Large intestine (tissue), 3 donors: ENCODE results near the gene SFXN4. TPM values are rescaled to one million over a fixed set of nuclear protein-coding genes. Genes with fewer than 3 reads are reported as not detected.
"Not testable (repeated sequence)": the region's sequence is repeated elsewhere in the genome, so short reads cannot be mapped to it uniquely, and the experiment has no call there.

ENCODE experiments used
- DNase-seq, 2 donors: peaks; one replicate each; pipeline versions ENCODE4 v3.0.0 to v3.0.0-alpha.2; 2013
- H3K27ac ChIP-seq: one replicate; pipeline ENCODE4 v1.5.1; 2013; ENCODE audit warnings: low read length
- H3K27me3 ChIP-seq: 2 replicates; pipeline ENCODE4 v1.6.1; 2013; ENCODE audit warnings: low read length; ENCODE audit not compliant: control insufficient read depth, insufficient read depth
- H3K36me3 ChIP-seq: 2 replicates; pipeline ENCODE4 v1.6.1; 2013; ENCODE audit warnings: low read length; ENCODE audit not compliant: control insufficient read depth, insufficient read depth
- H3K4me1 ChIP-seq: one replicate; pipeline ENCODE4 v1.6.1; 2013; ENCODE audit warnings: low read length; ENCODE audit not compliant: control insufficient read depth, insufficient read depth
- H3K4me3 ChIP-seq: one replicate; pipeline ENCODE4 v1.5.1; 2013; ENCODE audit warnings: low read length
- H3K9me3 ChIP-seq: one replicate; pipeline ENCODE4 v1.6.1; 2013; ENCODE audit warnings: mild to moderate bottlenecking, low read depth, low read length, moderate library complexity; ENCODE audit not compliant: control insufficient read depth
- WGBS: methylation state at CpG from one replicate; pipeline ENCODE4 v1.1.5; 2013; ENCODE audit warnings: low lambda C conversion rate; ENCODE audit not compliant: insufficient coverage; 5-methylcytosine and 5-hydroxymethylcytosine counted together
- polyA plus RNA-seq: library from polyadenylated mRNA; unstranded; fragments of 120-200 nt; gene quantifications from one replicate; pipeline ENCODE4 v1.2.1, GENCODE V29; 2013

The SFXN4 gene
- polyA plus RNA-seq, 1 donor, result 39.1 TPM

- 70% methylated on average over 5 of the region's 8 CpGs for WGBS
- Histone ChIP-seq H3K27ac (no peak overlapping the region), H3K36me3 (peaks cover 44% of the 10 kb centered on the region), H3K4me1 (peaks cover 2% of the 10 kb centered on the region), H3K4me3 (no peak overlapping the region), H3K27me3 (no peaks in the 10 kb centered on the region), H3K9me3 (no peaks in the 10 kb centered on the region)
- DNase-seq, result no peak
Measured at GRCh38 chr10:119167041-119167440, 1.5 kb upstream of the SFXN4 start.

- H3K36me3 ChIP-seq, result peaks cover 44% of the 10 kb centered on the region
- 48% methylated on average over 3 of the region's 8 CpGs for WGBS
- H3K4me3 ChIP-seq, result no peak overlapping the region
- no peaks in the 10 kb centered on the region for H3K9me3 ChIP-seq
- no peak for DNase-seq
- H3K4me1 ChIP-seq, result peaks cover 2% of the 10 kb centered on the region
- no peaks in the 10 kb centered on the region for H3K27me3 ChIP-seq
- no peak overlapping the region for H3K27ac ChIP-seq
Measured at GRCh38 chr10:119166564-119166963, 1.1 kb upstream of the SFXN4 start.

- Histone ChIP-seq H3K27ac (peak overlapping the region; percentile 83), H3K27me3 (no peaks in the 10 kb centered on the region), H3K4me1 (peaks cover 2% of the 10 kb centered on the region), H3K36me3 (peaks cover 42% of the 10 kb centered on the region), H3K4me3 (peak overlapping the region; percentile 96), H3K9me3 (no peaks in the 10 kb centered on the region)
- WGBS, result no CpG with 5 or more reads among the region's 7 CpGs
- no peak for DNase-seq
Measured at GRCh38 chr10:119166118-119166500, 595 bp upstream of the SFXN4 start.

- Histone ChIP-seq H3K9me3 (no peaks in the 10 kb centered on the region), H3K36me3 (peaks cover 38% of the 10 kb centered on the region), H3K4me1 (peaks cover 2% of the 10 kb centered on the region), H3K27me3 (no peaks in the 10 kb centered on the region), H3K4me3 (no peak overlapping the region), H3K27ac (no peak overlapping the region)
- DNase-seq, result no peak
- WGBS, result 92% methylated on average over 4 of the region's 5 CpGs
Measured at GRCh38 chr10:119162452-119163092, 2.9 kb downstream of the SFXN4 start.

- no peak overlapping the region for H3K4me3 ChIP-seq
- WGBS, result 71% methylated on average over 1 of the region's 11 CpGs
- peaks cover 2% of the 10 kb centered on the region for H3K4me1 ChIP-seq
- no peak for DNase-seq
- no peak overlapping the region for H3K27ac ChIP-seq
- no peaks in the 10 kb centered on the region for H3K9me3 ChIP-seq
- H3K27me3 ChIP-seq, result no peaks in the 10 kb centered on the region
- H3K36me3 ChIP-seq, result peaks cover 36% of the 10 kb centered on the region
Measured at GRCh38 chr10:119161680-119162451, 3.6 kb downstream of the SFXN4 start.

GRCh38 chr10:119159332-119159731, 6.2 kb downstream of the SFXN4 start:
- H3K4me3 ChIP-seq, result no peak overlapping the region
- WGBS, result no CpG with 5 or more reads among the region's 8 CpGs
- no peak overlapping the region for H3K27ac ChIP-seq
- peaks cover 59% of the 10 kb centered on the region for H3K36me3 ChIP-seq
- no peaks in the 10 kb centered on the region for H3K4me1 ChIP-seq
- no peaks in the 10 kb centered on the region for H3K27me3 ChIP-seq
- no peak for DNase-seq
- no peaks in the 10 kb centered on the region for H3K9me3 ChIP-seq

GRCh38 chr10:119153661-119154060, 11.9 kb downstream of the SFXN4 start:
- H3K36me3 ChIP-seq, result peaks cover 69% of the 10 kb centered on the region
- no peak overlapping the region for H3K27ac ChIP-seq
- WGBS, result no CpG with 5 or more reads among the region's 12 CpGs

GRCh38 chr10:119153041-119153440, 12.5 kb downstream of the SFXN4 start:
- Histone ChIP-seq H3K4me1 (no peaks in the 10 kb centered on the region), H3K9me3 (no peaks in the 10 kb centered on the region), H3K27me3 (no peaks in the 10 kb centered on the region), H3K27ac (no peak overlapping the region), H3K4me3 (no peak overlapping the region), H3K36me3 (peaks cover 72% of the 10 kb centered on the region)
- no peak for DNase-seq
- WGBS, result 100% methylated on average over 2 of the region's 5 CpGs

More at GRCh38 chr10:119153661-119154060, 11.9 kb downstream of the SFXN4 start:
- DNase-seq, result no peak
- H3K9me3 ChIP-seq, result no peaks in the 10 kb centered on the region
- no peaks in the 10 kb centered on the region for H3K27me3 ChIP-seq
- H3K4me1 ChIP-seq, result no peaks in the 10 kb centered on the region
- H3K4me3 ChIP-seq, result no peak overlapping the region

GRCh38 chr10:119151601-119152000, 13.9 kb downstream of the SFXN4 start:
- H3K27ac ChIP-seq, H3K27me3 ChIP-seq, H3K4me1 ChIP-seq, DNase-seq, H3K9me3 ChIP-seq, H3K4me3 ChIP-seq: not testable (repeated sequence)
- H3K36me3 ChIP-seq, result peaks cover 75% of the 10 kb centered on the region
- no CpG with 5 or more reads among the region's 6 CpGs for WGBS

- no peak overlapping the region for H3K27ac ChIP-seq
- no peak for DNase-seq
- no peaks in the 10 kb centered on the region for H3K4me1 ChIP-seq
- H3K9me3 ChIP-seq, result no peaks in the 10 kb centered on the region
- H3K36me3 ChIP-seq, result peaks cover 67% of the 10 kb centered on the region
- WGBS, result no CpG with 5 or more reads among the region's 13 CpGs
- H3K4me3 ChIP-seq, result no peak overlapping the region
- H3K27me3 ChIP-seq, result no peaks in the 10 kb centered on the region
Measured at GRCh38 chr10:119149729-119150128, 15.8 kb downstream of the SFXN4 start.
